Measurements from ENCODE around the gene TP53I3. TPM values are rescaled to one million over a fixed set of nuclear protein-coding genes. Genes with fewer than 3 reads are reported as not detected.
"Not testable (repeated sequence)": the region's sequence is repeated elsewhere in the genome, so short reads cannot be mapped to it uniquely, and the experiment has no call there.

TP53I3 gene
- total RNA-seq, 1 donor from 2014 or later = 38.3 TPM

DNA sequence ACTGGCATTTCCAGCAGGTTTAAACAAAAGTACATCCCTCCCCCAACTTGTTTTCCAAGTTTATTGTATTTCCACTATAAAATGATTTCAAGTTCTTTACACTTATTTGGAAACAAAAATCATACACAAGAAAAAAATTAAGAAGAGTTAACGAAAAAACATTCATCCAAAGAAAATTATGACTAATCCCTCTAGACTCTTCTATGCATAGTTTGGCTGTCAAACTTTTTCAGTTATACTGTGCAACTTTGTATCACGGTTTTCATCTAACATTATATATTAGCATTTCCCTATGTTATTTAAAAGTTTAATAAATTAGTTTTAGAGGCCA is 38.1 kb downstream of the TP53I3 start:
- Mint-ChIP-seq H3K27me3 (ENCODE audit: low read depth) (no peaks in the 10 kb centered on the region), H3K36me3 (ENCODE audit: low read depth) (no peaks in the 10 kb centered on the region), H3K4me3 (no peak overlapping the region), H3K9me3 (no peaks in the 10 kb centered on the region), H3K4me1 (peaks cover 26% of the 10 kb centered on the region), H3K27ac (ENCODE audit: unreplicated experiment) (no peak overlapping the region)
- TF ChIP-seq, protein P1, sequence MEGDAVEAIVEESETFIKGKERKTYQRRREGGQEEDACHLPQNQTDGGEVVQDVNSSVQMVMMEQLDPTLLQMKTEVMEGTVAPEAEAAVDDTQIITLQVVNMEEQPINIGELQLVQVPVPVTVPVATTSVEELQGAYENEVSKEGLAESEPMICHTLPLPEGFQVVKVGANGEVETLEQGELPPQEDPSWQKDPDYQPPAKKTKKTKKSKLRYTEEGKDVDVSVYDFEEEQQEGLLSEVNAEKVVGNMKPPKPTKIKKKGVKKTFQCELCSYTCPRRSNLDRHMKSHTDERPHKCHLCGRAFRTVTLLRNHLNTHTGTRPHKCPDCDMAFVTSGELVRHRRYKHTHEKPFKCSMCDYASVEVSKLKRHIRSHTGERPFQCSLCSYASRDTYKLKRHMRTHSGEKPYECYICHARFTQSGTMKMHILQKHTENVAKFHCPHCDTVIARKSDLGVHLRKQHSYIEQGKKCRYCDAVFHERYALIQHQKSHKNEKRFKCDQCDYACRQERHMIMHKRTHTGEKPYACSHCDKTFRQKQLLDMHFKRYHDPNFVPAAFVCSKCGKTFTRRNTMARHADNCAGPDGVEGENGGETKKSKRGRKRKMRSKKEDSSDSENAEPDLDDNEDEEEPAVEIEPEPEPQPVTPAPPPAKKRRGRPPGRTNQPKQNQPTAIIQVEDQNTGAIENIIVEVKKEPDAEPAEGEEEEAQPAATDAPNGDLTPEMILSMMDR (conservative IDR thresholded peaks at IDR 0.05) = no peak
- no peak for DNase-seq (ENCODE audit: low read depth, low spot score)

DNA sequence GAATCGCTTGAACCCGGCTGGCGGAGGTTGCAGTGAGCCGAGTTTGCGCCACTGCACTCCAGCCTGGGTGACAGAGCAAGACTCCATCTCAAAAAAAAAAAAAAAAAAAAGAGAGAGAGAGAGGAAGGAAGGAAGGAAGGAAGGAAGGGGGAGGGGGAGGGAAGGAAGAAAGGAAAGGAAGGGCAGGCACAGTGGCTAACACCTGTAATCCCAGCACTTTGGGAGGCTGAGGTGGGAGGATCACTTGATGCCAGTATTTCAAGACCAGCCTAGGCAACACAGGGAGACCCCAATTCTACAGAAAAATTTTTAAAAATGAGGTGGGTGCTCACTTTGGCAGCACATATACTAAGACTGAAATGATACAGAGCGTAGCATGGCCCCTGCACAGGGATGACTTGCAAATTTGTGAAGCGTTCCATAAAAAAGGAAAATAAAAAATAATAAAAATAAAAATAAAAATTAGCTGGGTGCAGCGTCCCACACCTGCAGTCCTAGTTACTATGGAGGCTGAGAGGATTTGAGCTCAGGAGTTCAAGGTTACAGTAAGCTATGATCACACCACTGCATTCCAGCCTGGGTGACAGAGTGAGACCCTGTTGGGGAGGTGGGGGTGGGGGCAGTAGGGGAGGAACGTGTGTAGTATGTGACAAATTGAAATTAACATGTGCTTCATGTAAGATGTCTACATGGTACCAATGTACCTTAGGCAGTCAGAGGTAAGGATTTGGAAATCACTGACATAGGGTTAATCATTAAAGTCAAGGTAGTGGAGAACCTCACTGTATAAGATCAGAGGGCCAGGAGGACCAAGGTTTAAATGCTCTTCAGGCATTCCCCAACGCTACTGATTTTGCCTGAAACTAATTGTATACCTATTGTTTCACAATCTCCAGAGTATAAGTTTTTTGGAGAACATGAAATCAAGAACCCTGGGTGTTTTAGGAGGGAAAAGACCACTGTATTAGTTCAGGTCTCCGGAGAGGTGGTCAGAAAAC is 38.8 kb downstream of the TP53I3 start:
- TF ChIP-seq, protein P1 (conservative IDR thresholded peaks at IDR 0.05) = no peak
- Mint-ChIP-seq H3K36me3 (ENCODE audit: low read depth) (no peaks in the 10 kb centered on the region), H3K4me1 (peaks cover 26% of the 10 kb centered on the region), H3K27ac (ENCODE audit: unreplicated experiment) (no peak overlapping the region), H3K4me3 (peak overlapping the region; percentile 71), H3K27me3 (ENCODE audit: low read depth) (no peaks in the 10 kb centered on the region), H3K9me3 (no peaks in the 10 kb centered on the region)
- DNase-seq (ENCODE audit: low read depth, low spot score) = no peak

DNA sequence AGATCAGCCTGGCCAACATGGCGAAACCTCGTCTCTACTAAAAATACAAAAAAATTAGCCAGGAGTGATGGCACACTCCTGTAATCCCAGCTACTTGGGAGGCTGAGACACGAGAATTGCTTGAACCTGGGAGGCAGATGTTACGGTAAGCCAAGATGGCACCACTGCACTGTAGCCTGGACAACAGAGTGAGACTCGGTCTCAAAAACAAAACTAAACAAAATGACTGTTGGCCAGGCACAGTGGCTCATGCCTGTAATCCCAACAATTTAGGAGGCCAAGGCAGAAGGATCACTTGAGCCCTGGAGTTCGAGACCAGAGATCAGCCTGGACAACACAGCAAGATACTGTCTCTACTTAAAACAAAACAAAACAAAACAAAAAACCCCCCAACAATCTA is 41.5 kb downstream of the TP53I3 start:
- H3K27me3 Mint-ChIP-seq (ENCODE audit: low read depth); DNase-seq (ENCODE audit: low read depth, low spot score); H3K9me3 Mint-ChIP-seq; H3K4me3 Mint-ChIP-seq; H3K36me3 Mint-ChIP-seq (ENCODE audit: low read depth); H3K27ac Mint-ChIP-seq (ENCODE audit: unreplicated experiment): not testable (repeated sequence)
- peaks cover 26% of the 10 kb centered on the region for H3K4me1 Mint-ChIP-seq

DNA sequence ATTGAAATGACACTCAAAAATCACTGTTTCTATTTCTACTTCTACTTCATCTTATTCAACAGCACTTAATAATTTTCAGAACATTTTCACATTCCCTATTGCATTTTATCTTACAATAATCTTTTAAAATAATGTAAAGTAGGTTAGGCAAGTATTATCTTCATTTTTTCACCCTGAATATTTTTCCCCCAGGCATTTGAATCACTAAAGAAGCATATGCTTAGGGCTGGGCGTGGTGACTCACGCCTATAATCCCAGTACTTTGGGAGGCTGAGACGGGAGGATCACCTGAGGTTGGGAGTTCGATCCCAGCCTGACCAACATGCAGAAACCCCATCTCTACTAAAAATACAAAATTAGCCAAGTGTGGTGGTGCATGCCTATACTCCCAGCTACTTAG is 44.1 kb downstream of the TP53I3 start:
- DNase-seq (ENCODE audit: low read depth, low spot score) = no peak
- TF ChIP-seq, protein P1 (conservative IDR thresholded peaks at IDR 0.05) = no peak
- Mint-ChIP-seq H3K27ac (ENCODE audit: unreplicated experiment) (no peak overlapping the region), H3K27me3 (ENCODE audit: low read depth) (no peaks in the 10 kb centered on the region), H3K9me3 (no peaks in the 10 kb centered on the region), H3K4me3 (no peak overlapping the region), H3K4me1 (peaks cover 8% of the 10 kb centered on the region), H3K36me3 (ENCODE audit: low read depth) (peaks cover 8% of the 10 kb centered on the region)

DNA sequence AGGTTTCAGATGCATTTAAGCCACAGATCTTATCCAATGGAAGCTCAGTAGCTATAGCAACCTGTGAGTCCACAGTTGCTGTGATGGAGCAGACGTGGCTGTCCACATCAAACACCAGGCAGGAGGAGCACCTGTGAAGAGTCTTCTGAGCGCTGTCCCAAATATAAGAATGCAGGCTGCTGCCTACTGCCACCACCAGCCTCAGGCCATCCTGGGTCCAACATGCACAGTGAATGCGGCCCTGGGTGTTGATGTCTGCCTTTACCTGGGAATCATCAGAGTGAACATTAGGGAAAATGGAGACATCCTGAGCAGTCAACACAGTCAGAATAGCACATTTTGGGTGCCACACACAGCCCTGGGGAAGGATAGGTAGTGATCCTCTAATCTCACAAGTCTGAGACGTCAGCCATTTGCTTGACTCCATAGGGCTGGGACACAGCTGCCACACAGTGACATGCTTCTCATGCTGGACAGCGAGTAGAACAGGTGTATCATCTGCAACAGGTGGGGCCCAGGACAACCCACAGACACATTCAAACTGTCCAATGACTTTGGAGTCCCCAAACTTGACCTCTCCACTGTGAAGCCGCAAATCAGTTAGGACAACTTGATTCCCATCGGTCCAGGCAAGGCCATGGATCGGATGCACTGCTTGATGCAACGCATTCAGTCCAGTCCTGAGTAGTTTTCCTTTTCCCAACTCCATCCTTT is 45.7 kb downstream of the TP53I3 start:
- TF ChIP-seq, protein P1 (conservative IDR thresholded peaks at IDR 0.05) = no peak
- Mint-ChIP-seq H3K4me1 (peaks cover 3% of the 10 kb centered on the region), H3K9me3 (no peaks in the 10 kb centered on the region), H3K4me3 (no peak overlapping the region), H3K27ac (ENCODE audit: unreplicated experiment) (no peak overlapping the region), H3K36me3 (ENCODE audit: low read depth) (peaks cover 8% of the 10 kb centered on the region), H3K27me3 (ENCODE audit: low read depth) (no peaks in the 10 kb centered on the region)
- DNase-seq (ENCODE audit: low read depth, low spot score) = no peak

Other genes with a start within 250 kb of the TP53I3 start
- gene ATAD2B, start 157.7 kb downstream of the TP53I3 start, total RNA-seq = 29.4 and 32.9 TPM in 2 replicates
- gene UBXN2A, start 144.4 kb downstream of the TP53I3 start, total RNA-seq = 29.8 and 31.1 TPM in 2 replicates
- gene MFSD2B, start 74.7 kb downstream of the TP53I3 start, total RNA-seq = 0.47 and 0.61 TPM in 2 replicates
- 41.8 and 43.9 TPM in 2 replicates for gene WDCP, start 37.4 kb downstream of the TP53I3 start, total RNA-seq
- gene FKBP1B, start 35.1 kb downstream of the TP53I3 start, total RNA-seq = 22.0 and 22.1 TPM in 2 replicates
- 89.5 and 94.3 TPM in 2 replicates for gene SF3B6, start 8.5 kb downstream of the TP53I3 start, total RNA-seq
- gene PFN4, start 38.5 kb upstream of the TP53I3 start, total RNA-seq = 1.3 and 1.7 TPM in 2 replicates
- gene FAM228B, start 38.6 kb upstream of the TP53I3 start, total RNA-seq = 21.0 and 21.3 TPM in 2 replicates
- 0.39 and 0.51 TPM in 2 replicates for gene FAM228A, start 90.2 kb upstream of the TP53I3 start, total RNA-seq

All from neural crest cell (in vitro differentiated cells).